Renal cortical epithelial cell (primary cell): ENCODE data around the gene CNTN1. TPM values are rescaled to one million over a fixed set of nuclear protein-coding genes. Genes with fewer than 3 reads are reported as not detected.

ENCODE experiments used
- DNase-seq: peaks from one replicate; pipeline ENCODE4 v3.0.0-alpha.2; 2011; ENCODE audit warnings: low read depth
- total RNA-seq: library from RNA; depleted of rRNA; stranded (reverse); fragments of >200 nt; gene quantifications from 2 replicates; pipeline ENCODE4 v1.2.3, GENCODE V29; 2014

The CNTN1 gene
- total RNA-seq, 1 donor from 2014 or later, result 2.0 TPM

DNA sequence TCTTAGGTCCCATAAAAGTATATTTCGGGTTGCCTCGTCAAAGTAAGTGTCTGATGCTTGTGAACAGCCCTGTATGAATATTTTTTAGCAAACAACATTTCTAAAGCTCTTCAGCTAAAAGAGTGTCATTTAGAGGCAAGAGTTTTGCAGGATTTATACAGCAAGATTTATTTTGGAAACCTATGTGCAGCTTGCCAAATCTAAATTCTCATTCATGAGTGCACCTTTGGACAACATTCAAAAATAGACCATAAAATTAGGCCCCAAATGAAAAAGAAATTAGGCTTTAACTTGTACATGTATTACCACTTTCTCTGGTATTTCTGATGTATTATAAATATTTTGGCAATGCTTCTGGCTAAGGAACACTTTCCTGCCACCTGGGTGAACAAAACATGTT, 271.5 kb downstream of the CNTN1 start:
- DNase-seq, result no peak

DNA sequence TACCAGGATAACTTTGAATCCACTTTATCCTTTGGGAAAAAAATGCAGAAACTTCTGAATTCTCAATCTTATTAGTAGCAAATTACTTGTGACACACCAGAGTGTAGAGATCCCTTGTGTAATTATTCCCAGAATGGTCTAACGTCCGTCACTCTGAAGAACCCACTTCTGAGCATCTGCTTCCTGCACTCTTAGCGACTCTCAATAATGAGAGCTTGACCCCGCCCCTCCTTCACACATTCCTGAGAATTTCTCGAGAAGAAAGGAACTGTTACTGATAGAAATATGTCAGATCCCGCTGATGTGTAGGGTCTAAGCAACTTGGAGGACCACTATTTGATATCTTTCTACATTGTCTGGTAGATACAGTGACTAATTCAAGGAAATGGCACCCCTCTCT, 277.6 kb downstream of the CNTN1 start:
- DNase-seq, result no peak

DNA sequence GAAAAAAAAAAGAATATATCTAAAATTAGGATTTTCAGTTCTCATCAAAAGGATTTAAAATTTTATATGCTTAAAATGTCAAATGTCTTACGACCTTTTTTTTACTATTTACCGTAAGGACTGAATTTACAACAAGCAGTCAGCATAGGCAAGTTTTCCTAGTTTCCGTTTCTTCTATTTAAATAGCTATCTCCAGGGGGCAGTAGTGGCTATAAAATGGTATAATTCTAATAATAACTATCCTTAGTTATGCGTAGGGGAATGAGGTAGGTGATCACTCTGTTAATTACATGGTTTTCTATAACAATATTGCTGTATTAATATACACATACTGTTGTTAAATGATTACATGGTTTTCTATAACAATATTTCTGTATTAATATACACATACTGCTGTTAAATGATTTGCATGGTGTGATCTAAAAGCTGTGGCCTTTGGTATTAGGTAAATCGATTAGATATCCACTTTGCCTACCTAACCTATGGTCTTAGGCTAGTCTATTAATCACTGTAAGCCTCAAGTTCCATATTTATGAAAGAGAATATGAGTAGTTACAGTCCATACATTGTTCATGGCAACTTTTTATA, 278.2 kb downstream of the CNTN1 start:
- no peak for DNase-seq

DNA sequence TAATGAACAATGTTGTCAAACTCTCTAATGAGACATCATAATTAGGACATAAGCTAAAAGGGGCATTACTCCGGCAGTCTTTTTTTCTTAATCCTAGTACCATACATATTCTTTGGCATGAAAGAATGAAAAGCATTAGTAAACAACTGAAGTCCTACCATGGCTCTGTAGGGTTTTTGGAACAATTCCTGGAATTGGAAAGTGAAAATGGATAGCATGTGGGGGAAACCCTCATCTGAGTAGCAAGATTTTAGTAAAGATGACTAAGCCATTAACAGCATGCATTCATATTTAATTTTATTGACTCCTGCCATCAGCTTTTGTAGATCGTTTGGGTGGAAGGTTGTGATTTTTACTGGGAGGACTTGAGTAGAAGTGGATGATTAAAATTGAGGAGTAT, 279.7 kb downstream of the CNTN1 start:
- DNase-seq, result no peak

DNA sequence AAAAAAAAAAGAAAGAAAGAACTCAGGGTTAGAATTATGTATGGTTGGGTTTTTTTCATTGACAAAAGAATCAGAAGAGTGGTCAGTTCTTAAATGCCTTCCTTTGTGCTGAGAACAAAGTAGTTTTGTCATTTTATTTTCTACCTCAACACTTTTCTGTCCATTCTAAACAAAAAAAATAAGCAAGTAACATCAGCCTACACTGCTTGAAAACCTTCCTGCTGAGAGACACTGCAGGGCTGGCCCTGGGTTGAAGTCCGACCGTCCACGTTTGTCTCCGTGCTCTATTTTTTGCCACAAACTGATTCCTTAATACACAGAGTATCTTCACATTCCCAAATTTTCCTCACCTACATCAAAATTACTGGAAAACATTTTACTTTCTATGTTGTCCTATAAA, 284.3 kb downstream of the CNTN1 start:
- DNase-seq, result no peak

DNA sequence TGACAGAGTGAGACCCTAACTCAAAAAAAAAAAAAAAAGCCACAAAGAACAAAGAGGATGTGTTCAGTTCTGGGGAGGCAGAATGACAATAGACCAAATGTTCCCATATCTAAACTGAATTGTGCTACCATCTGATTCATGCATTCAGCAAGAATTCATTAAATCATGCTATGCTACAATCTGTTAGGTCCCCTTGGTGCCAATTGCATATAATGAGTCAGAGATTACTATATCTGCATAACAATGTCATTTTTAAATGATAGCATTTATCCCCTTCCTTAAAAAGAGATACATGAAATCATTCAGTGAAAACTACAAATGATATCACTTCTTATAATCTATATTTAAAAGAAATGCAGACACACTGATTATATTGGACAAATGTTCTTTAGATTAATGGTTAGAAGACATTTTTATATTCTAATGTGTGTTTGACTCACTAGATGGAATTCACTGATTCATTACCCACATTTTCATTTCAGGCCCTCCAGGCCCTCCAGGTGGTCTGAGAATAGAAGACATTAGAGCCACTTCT, 288.3 kb downstream of the CNTN1 start:
- DNase-seq, result peak; percentile 15

DNA sequence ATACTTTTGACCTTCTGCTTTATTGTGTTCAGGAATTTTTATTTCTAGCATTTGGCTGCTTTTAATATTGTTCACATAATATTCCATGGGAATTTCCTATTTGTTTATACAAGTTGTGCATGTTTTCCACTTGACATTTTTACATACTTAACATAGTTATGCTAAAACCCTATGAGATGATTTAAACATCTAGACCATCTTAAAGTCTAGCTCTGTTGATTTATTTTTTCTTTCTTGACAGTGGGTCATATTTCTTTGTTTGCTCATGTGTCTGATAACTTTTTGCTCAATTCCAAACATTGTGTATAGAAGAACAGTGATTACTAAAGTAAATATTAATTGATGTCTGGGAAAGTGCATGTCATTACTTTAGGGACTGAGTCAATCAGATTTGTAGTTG, 293.8 kb downstream of the CNTN1 start:
- no peak for DNase-seq

DNA sequence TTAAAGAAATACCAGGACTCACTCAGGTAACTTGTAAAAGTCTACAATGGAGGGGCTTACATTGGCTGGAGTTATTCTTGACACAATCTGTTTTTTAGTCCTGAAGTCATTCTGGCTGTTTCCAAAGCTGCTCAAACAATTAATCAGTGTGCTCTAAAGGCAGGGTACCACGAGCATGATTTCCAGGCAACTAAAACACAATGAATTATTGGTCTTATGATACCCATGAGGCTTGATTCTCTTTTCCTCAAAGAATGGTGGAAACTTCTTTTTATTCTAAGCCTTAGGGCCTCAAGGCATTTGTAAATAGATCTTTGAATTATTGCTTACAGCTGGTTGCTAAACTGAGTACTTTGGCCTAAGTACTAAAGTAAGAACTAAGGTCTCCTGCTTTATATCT, 296.1 kb downstream of the CNTN1 start:
- DNase-seq, result no peak

DNA sequence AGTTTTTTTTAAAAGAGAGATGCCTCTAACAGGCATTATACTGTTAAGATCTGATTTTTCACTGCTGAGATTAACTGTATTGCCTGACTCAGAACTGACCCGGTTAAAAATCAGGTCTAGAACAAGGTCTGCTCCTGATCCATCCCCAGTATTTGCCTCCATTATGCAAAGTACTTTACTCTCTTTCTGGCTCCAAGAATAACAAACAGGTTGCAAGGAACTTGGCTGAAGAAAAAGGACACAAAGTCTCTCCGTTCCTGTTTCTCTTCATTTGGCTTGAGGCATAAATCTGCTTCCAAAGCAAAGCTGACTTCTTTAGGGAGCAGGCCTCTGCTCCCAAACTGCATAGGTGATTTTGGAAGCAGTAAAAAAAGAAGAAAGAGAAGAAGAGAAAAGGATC, 296.6 kb downstream of the CNTN1 start:
- DNase-seq, result peak; percentile 33

DNA sequence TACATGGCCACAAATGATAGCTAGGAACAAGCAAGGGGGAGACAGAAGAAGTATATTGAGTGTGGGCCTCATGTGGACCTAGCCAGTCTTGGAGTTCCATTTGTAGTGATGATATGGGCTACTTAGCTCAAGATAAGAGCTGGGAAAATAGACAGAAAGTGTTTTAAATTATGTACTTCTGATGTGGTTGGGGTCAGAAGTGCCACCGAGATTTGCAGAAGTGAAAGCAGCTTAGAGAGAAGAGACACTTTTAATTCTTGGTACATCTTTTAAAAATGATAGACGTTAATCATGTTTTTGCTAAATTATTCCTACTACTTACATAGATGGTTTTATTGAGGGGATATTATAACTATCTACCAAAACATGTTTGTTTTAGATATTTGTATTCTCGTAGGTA, 297.5 kb downstream of the CNTN1 start:
- no peak for DNase-seq

DNA sequence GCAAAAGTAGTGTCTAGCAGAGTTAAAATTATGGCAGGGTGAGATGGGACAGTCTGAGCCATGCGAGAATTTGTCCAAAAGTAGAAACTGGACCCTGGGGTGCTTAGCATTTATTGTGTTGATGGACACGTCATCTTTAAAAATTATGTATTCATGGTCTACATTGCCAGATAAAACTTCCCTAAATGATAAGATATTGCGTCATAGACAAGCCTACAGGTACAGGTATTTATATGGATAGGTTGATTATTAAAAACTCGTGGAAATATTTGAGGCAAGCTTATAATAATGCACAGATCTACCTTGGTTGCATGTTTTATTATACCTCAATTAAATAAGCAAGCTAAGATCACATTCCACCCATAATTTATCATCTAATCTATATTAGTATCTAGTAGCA, 299.9 kb downstream of the CNTN1 start:
- DNase-seq, result no peak

DNA sequence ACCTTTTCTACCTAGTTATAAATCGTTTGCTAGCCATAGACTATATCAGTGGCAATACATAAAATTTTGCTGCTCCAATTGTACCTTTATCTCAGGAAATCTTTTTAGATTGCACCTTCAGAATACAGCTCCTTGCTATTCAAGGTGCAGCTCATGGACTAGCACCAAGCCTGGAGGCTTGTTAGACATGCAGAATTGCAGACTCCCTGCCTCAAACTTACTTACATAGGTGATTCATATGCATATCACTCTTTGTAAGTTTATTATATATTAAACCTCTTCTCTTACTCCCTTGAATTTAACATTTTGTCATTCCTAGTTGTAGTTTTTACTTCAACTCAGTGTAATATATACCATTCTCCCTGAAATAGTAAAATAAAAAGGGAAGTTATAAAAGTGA, 300.4 kb downstream of the CNTN1 start:
- no peak for DNase-seq

DNA sequence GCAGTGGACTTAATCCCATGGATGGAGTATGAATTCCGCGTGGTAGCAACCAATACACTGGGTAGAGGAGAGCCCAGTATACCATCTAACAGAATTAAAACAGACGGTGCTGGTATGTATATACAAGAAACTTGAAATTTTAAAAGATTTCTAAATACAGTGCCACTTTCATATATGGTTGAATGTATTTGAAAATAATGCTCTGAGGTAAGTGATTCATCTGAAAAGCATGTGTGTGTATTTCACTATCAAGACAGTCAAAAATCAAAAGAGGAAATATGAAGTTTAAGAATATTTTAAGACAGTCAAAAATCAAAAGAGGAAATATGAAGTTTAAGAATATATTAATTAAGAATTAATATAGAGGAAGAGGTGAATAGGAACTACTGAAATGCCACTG, 300.9 kb downstream of the CNTN1 start:
- no peak for DNase-seq

DNA sequence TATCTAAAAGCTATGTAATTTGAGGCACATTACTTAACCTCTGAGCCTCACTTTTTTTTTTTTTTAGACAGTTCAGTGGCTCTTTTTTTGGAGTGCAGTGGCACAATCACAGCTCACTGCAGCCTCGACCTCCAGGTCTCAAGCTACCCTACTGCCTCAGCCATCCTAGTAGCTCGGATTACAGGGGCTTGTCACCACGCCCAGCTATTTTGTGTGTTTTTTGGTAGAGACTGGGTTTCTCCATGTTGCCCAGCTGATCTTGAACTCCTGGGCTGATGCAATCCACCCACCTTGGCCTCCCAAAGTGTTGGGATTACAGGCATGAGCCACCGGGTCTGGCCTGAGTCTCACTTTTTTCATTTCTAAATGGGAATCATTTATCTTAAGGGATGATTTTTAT, 303.9 kb downstream of the CNTN1 start:
- no peak for DNase-seq

DNA sequence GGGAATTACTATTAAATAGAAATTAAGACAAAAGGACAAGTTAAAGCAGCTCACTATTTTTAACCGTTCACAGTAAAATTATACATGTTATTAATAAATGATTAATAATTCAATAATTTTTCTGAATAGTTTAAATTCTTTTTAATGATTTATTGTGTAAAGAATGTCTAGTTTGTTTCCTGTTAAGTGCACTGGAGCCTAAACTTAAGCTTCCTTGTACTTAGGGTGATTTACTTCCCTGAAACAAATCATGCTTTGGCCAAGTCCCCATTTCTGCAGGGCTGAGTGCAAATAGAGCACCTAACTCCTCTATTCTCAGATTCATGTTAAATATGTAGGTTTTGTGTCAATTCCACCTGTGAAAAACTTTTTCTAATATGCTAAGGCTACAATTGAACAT, 307.0 kb downstream of the CNTN1 start:
- DNase-seq, result peak; percentile 43

DNA sequence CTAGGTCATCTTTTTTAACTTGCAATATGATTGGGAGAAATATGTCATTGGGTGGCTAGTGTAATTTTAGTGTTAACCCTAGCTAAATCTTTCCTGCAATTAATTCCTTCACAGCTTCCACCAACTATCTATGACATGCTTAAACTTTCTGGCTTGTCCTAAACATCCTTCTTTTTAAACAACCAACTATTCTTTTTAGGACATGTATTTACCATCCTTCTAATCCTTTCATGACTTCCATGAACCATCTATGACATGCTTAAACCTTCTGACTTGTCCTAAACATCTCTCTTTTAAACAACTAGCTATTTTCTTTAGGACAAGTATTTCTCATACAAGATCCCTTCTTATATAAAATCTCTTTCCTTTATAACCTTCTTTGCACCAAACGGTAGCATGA, 316.2 kb downstream of the CNTN1 start:
- no peak for DNase-seq

DNA sequence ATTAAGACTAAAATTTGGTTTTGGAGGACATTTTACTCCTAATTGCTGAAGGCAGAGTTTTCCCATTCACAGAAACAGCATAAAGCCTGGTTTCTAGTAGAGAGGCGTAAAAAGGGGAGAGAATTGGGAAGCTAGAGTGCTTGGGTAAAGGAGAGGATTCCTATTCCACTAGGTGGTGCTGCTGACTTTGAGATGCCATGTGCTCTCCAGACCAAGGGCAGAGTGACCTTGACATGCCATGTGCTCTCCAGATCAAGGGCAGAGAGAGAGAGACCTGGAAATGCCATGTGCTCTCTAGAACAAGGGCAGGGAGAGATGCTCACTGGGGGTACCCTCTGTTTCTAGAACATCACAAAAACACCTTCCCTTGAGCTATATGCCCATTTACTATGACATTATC, 319.7 kb downstream of the CNTN1 start:
- no peak for DNase-seq

DNA sequence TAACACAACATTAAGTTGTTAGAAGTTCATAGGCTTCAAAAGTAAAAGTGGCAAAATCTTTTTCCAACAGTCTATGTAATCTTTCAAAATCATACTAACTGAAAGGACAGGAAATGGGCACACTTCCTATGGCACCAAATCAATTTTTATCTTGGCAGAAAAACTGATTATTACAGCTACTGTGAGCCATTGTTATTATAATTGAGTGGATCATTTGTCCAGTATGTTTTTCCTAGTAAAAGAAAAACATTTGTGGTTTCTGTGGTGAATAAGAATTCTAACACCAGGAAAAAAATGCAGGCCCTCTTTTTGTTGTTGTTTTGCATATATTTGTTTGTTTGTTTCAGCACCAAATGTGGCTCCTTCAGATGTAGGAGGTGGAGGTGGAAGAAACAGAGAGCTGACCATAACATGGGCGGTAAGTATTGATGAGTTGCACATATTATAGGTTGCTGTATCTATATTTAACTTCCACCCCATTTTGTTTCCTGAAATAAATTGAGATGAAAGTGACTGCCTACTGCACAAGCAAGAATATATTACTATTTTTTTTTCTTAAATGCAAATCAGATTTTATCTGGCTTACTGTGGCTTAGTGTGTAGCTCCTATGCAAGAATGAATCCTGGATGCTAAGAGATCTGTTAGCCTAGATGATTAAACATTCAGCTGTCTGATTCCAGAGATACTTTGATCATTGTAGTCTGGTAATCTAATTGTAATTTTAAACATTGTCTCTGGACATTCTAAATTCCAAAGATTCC, 321.8 kb downstream of the CNTN1 start:
- DNase-seq, result peak; percentile 49

DNA sequence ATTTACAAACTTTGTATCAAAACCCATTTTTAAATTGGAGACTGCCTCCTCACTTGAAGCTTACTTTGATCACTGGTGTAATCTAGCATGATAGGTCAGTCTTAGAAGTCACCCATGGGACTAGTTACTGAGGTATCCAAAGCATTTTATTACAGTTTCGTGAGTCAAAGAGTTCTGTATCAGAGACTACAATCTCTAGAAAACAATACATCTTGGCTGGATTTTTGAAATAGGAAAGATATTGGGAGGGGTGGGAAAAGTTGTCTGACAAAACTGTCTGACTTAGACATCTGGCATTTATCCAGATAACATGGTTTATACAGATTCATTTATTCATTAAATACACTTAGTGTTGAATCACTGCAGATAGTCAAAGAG, 322.4 kb downstream of the CNTN1 start:
- DNase-seq, result peak; percentile 42

DNA sequence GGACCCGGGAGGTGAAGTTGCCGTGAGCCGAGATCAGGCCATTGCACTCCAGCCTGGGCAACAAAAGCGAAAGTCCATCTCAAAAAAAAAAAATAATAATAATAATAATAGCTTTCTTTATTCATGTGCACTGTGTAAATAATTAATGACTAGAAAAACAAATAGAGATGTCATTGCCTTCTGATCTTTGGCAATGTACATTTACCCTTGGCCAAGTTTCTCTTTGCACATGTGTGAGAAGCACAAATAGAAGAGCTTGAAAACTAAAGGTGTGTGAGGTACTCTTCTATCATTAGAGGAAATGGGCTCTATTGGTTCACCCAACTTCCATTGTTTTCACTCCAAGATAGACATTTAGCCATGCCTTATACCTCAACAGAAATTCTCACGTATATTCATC, 325.8 kb downstream of the CNTN1 start:
- DNase-seq, result no peak

DNA sequence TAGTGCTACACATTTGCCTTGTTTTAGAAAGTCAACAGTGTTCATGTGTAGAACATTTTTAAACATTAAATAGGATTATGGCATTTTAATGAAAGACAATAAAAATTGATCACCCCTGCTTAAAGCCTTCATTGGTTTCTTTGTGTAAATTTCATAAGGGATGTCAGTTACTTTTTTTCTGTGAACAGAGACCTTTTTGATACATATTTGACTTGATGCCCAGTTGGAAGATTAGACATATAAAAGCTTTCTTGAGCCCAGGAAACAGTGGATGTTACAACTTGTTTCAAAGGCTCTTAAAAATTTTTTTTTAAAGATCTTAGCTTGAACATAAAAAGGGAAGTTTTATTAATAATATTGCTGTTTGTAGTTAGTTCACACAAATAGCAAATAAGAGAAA, 327.2 kb downstream of the CNTN1 start:
- no peak for DNase-seq

DNA sequence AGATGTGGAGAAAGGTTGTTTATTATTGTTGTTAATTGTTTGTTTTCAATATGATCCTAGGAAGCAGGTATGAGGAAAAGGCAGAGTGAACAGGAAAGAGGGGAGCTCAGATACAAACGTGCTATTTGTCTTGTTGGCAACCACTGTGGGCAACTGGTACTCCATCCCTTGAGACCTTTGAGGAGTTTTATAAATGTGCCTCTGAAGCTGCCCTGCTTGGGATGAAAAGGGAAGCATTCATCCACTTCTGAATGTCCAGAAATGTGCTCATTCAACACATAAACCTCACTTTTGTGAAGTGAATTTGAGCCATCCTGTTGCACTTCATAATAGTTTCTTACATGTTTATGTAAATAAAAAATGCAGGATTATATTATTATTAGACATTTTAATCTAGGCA, 331.6 kb downstream of the CNTN1 start:
- no peak for DNase-seq

DNA sequence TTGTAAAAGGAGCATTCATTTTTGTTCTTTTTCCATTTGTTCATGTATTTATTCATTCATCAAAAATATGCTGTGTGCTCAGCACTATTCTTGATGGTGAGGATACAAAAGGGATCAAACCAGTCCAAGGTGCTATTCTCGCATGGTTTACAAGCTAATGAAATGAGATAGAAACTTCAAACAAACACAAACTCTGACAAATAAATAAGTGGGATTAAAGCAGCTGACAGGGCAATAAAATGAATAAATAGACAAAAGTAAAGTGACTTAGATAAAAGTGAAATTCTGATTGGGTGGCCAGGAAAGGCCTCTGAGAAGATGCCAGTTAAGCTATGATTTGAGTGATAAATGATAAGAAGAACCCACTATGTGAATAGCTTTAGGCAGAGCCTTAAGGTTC, 333.9 kb downstream of the CNTN1 start:
- DNase-seq, result no peak

DNA sequence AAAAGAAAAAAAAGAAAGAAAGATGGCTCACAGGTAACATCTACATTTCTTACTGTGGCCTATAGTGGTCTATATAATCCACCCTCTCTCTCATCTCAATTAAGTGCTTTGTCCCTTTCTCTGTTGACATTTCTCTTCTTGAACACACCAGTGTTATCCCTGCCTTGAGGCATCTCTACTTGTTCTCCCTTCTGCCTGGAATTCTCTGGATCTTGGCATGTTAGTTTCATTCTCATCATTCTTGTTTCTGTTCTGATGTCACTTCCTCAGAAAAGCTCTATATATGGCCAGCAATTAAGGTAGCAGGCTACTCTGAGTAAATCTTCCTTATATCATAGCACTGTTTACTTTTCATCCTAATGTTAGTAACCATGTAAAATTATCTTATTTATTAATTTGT, 340.1 kb downstream of the CNTN1 start:
- no peak for DNase-seq
